Ishikawa (cell line): ENCODE measurements around the gene ZNF423.

Experiments used
- RAD21 ChIP-seq: IDR thresholded peaks from 2 replicates; pipeline ENCODE4 v1.6.1; 2012; ENCODE audit warnings: low read depth
- TF ChIP-seq, protein P1 (sequence below): IDR thresholded peaks from 2 replicates; pipeline ENCODE4 v1.6.1; 2012

DNA sequence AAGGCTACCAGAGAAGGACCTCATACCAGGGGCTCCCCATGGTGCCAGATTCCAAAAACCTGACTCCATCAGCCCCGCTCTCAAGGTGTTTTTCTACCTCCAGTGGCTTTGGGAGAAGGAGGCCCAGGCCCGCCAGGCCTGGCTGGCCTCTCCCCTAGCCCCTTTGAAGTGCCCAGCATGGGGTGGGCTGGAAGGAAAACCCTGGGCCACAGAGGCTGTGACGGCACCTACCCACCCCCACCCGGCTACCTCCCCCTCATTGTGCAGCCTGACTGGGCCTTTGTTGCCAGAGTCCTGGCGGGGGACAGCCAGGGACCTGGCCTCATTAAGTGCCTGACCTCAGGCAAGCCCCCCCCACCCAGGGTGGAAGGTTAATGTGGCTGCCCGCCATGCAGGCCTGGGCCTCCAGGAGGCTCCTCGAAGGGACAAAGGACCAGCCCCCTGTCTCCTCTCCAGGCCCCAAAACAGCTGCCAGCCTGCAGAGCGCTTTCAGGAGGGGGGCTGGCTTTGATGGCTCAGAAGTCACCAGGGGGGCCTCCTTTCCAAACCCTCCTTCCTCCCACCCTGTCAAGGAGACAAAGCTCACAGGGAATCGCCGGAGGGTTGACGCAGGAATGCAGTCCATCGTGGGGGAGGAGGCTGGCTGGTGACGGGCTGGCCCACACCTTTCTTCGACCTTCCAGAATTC, 159.4 kb downstream of the ZNF423 start:
- no peak; the same call in 1 of the 2 replicates for TF ChIP-seq RAD21
- TF ChIP-seq, protein P1, sequence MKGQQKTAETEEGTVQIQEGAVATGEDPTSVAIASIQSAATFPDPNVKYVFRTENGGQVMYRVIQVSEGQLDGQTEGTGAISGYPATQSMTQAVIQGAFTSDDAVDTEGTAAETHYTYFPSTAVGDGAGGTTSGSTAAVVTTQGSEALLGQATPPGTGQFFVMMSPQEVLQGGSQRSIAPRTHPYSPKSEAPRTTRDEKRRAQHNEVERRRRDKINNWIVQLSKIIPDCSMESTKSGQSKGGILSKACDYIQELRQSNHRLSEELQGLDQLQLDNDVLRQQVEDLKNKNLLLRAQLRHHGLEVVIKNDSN, result no peak; the same call in 1 of the 2 replicates
